ENCODE measurements around the gene PNMA8C.

The PNMA8C gene

GRCh38 chr19:46391296-46392251 lies 37.2 kb downstream of the PNMA8C start:
- no peak overlapping the region for H3K27ac ChIP-seq
- TF ChIP-seq CTCF (conservative IDR thresholded peaks at IDR 0.05): no peak
- no peak for TF ChIP-seq ZFX (IDR thresholded peaks at IDR 0.05)

- TF ChIP-seq ZFX (IDR thresholded peaks at IDR 0.05) (no peak), CTCF (conservative IDR thresholded peaks at IDR 0.05) (no peak)
- H3K27ac ChIP-seq: no peak overlapping the region
Measured at GRCh38 chr19:46390866-46391265, 37.9 kb downstream of the PNMA8C start.

- no peak overlapping the region for H3K27ac ChIP-seq
- TF ChIP-seq ZFX (IDR thresholded peaks at IDR 0.05) (no peak), CTCF (conservative IDR thresholded peaks at IDR 0.05) (no peak)
Measured at GRCh38 chr19:46390121-46390858, 38.4 kb downstream of the PNMA8C start.

GRCh38 chr19:46388311-46389095 lies 40.2 kb downstream of the PNMA8C start:
- no peak for TF ChIP-seq CTCF (conservative IDR thresholded peaks at IDR 0.05)
- TF ChIP-seq ZFX (IDR thresholded peaks at IDR 0.05): no peak
- no peak overlapping the region for H3K27ac ChIP-seq

- no peak overlapping the region for H3K27ac ChIP-seq
- TF ChIP-seq ZFX (IDR thresholded peaks at IDR 0.05) (no peak), CTCF (conservative IDR thresholded peaks at IDR 0.05) (no peak)
Measured at GRCh38 chr19:46387713-46388130, 41.0 kb downstream of the PNMA8C start.

GRCh38 chr19:46386996-46387712 lies 41.6 kb downstream of the PNMA8C start:
- TF ChIP-seq CTCF (conservative IDR thresholded peaks at IDR 0.05): no peak
- no peak for TF ChIP-seq ZFX (IDR thresholded peaks at IDR 0.05)

More at GRCh38 chr19:46386996-46387712, 41.6 kb downstream of the PNMA8C start:
- no peak overlapping the region for H3K27ac ChIP-seq
